CD4-positive, alpha-beta T cell treated with Interleukin-4 for 4 hours (primary cell): ENCODE results near the gene ACTR8.

Experiments used
- DNase-seq: peaks from one replicate; pipeline ENCODE4 v3.0.0-alpha.2; 2020

ACTR8 gene

DNA sequence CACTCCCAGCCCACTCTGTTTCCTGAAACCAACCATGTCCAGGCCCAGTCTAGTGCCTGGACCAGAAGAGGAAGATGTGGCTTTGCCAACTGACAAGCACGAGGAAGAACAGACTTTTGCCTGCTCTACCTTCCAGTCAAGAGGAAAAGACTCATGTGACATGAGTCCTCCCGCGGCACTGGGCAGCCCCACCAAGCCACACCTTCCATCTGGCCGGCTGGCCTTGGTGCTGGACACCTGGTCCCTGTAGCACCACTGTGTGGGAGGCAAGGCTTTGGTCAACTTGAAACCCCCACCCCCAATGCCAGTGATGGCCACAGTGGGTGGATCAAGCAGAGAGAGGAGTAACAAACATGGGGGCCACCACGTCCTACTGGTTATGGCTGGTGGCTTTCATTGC is 48.3 kb downstream of the ACTR8 start:
- no peak for DNase-seq

DNA sequence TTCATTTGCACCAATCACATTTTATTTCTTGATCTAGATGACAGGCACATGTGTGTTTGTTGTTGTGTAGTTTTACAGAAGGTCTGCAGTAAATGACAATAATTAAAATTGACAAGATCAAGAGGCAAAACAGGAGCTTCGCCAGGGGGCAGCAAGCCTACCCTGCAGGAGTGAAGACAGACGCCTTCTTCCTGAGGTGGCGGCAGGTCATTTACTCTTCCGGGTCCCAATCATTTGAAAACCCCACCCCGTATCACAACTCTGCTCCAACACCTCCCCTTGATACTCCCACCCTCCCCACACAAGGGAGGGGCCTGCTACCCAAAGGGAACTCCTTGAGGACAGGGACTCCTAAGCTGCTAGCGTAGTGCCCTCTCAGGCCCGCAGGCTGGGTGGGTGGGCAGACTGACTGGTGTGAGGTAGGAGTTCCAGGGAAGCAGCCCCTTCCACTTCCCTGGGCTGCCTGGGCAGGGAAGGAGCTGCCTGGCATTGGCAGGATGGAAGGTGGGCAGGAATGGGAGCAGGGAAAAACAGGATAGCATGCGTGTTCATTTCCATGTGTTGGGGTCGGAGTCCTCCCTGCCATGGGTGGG is 48.8 kb downstream of the ACTR8 start:
- DNase-seq, result no peak

DNA sequence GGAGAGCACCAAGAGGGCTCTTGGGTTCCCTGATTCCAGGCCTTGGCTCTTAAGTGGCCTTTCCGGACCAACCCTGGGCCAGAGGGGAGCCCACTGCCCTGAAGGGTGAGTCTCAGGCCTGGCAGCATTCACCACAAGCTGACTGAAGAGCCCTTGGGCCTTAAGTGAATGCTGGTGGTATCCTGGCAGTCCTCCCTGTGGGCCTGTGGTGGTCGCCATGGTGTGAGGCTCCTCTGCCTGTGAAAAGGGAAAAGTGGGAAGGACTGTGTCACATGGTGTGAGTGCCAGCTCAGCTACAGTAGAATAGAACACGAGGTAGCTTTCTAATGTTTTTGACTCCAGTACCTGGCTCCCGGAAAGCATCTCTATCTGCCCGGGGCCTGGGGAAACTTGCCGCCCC is 51.0 kb downstream of the ACTR8 start:
- no peak for DNase-seq

DNA sequence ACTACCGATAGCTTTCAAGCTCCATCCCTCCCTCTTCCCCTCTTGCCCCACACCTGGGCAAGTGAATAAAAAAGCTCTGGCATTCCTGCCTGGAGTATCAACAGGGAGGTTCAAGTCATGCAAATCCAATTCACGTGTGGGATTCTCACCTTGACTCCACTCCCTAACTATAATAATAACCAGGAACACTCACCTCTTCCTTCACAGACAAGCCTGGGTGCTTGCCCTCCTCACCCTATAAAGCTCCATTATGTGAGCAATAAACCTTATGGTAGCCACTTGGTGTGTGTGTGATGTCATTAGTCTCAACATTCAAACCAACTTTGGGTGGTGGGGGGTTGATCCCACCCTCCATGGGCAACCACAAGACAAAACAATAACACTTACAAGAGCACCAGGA is 52.3 kb downstream of the ACTR8 start:
- DNase-seq, result no peak

DNA sequence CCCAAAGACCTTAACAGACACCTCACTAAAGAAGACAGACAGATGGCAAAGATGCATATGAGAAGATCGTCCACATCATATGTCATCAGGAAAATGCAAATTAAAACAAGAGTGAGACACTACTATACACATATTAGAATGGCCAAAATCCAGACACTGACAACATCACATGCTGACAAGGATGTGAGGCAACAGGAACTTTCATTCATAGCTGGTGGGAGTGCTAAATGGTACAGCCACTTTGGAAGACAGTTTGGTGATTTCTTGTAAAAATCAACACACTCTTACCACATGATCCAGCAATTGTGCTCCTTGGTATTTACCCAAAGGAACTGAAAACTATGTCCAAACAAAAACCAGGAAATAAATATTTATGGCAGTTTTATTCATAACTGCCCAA is 53.4 kb downstream of the ACTR8 start:
- DNase-seq, result no peak

DNA sequence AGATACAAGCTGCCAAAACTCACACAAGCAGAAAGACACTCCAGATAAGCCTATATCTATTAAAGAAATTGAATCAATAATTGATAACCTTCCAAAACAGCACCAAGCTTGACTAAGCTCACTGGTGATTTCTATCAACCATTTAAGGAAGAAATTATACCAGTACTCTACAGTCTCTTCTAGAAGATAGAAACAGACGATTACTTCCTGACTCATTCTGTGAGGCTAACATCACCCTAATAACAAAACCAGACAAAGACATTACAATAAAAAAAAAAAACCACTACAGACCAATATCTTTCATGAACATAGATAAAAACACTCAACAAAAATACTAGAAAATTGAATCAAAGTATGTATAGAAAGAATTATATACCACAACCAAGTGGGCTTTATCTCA is 55.9 kb downstream of the ACTR8 start:
- DNase-seq, result no peak

DNA sequence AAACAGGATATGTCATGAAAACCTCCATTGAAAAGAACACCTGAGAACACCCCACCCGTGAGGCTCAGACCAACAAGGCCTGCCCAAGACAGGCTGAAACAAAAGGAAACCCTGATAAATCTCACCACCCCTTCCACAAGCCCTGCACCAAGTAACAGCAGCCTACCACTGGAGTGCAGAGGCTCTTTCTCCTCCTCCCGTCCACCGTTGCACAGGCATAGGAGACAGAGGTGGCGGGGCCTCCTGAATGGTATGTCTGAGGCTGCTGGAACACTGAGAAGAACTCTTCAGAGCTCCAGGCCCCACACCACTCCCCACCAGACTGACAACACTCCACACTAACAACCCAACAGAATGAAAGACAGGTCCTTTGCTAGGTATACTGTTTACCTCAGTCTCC is 57.2 kb downstream of the ACTR8 start:
- DNase-seq, result no peak

DNA sequence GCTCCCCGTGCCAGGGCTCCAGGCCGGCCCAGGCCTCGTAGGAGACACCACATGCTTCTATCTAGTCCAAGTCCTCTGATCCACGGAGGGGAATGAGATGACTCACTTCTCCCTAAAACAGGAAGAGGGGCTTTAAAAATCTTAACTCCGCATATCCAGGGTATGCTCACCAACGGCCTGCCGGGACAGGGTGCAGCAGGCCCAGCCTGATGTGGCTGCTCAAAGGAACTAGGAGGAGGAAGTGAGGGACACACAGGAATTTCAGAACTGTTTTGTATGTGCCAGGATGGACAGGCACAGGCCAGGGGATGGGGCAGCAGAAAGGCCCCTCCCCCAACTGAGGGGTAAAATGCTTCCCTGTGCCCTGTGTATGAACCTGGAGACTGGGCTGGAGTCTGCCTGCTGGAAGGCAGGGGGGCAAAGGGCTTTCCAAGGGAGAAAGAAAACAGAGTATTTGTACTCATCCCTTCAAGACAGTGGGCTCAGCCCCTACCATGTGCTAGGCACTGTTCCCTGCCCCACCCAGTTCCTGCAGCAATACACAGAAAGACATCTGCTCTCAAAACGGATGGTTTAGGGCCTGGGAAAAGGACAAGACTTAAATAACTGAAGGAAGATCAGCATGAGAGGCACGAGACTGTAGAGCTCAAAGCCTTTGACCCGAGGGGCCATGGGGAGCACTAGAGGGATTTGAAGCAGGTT is 57.8 kb downstream of the ACTR8 start:
- DNase-seq, result no peak

DNA sequence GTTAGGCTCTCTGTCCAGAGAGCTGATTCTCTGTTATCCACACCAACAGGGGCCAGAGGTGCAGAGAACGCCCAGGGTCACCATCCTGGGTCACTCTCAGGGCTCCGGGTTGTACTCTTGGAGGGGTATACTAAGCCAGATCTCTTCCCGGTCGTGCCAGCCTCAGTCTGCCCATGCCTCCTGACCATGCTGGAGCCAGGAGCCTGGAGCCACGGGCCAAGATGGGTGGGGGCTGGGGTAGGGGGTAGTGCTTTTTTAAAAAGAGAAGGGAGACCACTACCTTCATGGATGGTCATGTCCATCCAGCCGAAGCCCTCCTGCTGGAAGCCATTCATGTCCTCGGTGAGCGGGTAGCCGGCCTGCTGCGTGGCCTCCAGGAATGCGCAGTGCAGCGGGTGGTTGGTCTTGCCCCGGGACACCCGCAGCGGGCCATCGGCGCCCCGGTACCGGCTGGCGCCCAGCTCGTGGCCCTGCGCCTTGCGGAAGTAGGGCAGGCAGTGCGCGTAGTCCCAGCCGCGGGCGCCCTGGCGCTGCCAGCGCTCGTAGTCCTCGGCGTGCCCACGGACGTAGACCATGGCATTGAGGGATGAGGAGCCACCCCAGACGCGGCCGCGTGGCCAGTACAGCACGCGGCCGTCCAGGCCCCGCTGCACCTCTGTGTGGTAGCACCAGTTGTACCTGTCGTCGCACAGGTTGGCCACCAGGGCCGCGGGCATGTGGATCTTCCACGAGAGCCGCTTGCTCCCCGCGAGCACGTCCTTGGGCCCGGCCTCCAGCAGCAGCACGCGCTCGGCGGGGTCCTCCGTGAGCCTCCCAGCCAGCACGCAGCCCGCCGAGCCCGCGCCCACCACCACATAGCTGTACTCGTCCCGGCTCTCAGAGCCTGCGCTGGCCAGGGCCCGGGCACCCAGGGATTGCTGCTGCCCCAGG is 58.7 kb downstream of the ACTR8 start:
- DNase-seq, result no peak

DNA sequence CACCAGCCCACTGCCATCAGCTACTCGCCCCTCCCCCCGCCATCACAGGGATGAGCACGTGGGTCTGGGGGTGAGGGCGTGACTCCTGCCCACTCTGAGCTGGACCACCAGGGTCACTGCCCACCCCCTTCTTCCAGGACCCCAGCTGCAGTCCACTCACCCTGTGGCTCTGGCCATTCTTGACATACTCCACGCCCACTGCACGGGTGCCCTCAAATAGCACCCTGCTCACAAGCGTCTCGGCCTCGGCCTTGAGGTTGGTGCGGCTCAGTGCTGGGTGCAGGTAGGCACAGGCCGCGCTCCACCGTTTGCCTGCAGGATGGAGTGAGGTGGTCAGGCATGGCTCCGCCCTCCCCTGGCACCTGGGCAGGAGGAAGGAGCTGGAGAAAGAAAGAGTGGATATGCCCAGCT is 59.6 kb downstream of the ACTR8 start:
- DNase-seq, result no peak

DNA sequence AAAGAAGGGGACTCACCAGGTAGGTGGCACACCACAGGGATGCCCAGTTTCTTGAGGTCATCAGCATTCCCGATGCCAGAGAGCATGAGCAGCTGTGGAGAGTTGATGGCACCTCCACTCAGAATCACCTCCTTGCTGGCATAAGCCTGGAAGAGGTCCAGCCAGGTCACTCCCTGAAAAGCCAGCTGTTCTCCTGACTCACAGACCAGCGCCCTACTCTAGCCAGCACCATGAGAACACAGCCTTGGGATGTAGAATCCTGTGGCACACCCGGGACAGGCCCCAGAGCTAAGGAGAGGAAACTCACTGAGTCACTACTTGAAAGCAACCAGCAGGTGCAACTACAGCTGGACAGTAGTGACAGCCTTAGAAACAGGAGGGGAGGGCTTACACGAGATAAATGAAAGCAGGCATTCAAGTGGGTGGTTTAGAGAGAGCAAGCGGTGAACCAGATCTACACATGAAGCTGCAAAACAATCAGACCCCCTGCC is 60.3 kb downstream of the ACTR8 start:
- no peak for DNase-seq

DNA sequence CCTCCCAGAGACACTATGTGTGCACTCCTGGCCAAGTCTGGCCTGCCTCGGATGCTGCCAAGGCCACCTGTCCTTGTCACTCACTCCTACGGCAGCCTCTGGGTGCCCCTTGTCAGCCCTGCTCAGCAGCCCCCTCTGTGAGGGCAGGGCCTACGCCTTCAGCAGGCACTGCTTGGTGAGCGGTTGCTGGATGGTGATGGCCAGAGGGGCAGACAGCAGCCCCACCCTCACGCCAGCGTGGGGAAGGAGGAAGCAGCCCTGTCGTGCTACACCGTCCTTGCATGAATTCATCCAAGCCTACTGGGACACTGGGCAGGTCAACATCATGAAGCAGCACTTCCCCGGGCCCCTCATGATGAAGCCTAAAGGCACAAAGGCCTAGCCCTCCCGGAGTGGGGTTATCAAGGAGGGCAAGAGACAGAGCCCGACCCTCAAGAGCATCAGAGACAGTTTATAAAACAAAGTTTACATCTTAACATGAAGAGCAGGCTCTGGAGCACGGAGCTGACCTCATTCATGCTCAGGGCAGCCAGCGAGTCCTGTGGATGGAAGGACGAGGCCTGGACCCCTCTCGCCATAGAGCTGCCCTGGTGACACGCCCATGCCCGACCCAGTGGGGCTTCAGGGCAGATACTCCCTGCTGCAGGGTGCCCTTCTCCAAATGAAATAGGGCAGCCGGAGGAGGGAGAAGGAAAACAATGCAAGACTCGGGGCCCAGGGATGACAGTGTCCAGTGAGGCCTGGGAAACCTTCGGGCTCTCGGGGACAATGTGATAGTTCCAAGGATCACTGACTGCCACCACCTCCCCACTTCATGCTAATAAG is 61.0 kb downstream of the ACTR8 start:
- DNase-seq, result no peak

DNA sequence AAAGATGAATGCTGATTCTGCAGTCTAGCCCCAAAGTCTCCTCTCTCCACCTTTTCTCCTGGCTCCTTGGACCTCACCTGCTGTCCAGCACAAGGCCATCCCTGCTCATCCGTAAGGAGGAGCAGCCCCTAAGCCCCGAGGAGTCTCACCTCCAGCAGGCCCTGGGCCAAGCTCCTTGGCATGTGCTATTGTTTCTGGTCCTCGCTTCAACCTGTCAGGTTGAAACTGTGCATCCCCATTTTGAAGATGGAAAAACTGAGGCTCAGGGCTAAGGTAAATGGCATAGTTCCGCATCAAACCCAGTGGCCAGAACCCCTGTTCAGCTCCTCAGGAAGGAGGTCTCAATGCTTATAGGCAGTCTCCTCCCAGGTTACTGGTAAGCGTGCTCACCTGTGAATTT is 61.9 kb downstream of the ACTR8 start:
- no peak for DNase-seq

DNA sequence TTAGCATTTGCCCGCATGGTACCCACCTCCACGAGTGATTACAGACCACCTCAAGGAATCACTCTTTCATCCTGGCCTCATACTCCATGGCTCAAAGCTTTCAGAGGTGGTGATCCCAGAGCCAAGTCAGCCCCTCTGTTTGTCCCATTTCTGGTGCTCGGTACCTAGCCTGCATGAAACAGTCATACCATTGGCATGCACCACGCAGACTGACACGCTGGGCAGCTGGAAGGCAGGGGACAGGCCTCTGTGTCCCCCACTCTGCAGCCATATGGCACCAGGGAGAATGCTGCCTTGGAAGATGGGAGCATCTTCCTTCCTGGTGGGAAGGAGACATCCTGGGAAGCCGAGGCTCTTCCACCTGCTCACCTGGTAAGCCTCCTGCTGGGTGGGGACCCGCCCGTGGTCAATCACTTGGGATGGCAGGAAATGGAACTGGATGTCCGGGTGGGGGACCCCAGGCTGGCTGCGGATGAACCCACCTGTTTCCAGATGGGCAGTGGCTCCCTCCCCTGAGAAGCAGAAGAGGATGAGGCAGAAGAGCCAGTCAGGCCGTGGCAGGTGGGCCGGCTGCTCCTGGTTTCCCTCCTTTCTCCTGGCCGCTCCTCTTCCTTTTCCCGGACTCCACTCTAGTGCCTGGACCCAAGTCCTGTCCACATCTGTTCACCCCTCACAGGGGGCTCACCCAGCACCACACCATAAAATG is 62.6 kb downstream of the ACTR8 start:
- no peak for DNase-seq

DNA sequence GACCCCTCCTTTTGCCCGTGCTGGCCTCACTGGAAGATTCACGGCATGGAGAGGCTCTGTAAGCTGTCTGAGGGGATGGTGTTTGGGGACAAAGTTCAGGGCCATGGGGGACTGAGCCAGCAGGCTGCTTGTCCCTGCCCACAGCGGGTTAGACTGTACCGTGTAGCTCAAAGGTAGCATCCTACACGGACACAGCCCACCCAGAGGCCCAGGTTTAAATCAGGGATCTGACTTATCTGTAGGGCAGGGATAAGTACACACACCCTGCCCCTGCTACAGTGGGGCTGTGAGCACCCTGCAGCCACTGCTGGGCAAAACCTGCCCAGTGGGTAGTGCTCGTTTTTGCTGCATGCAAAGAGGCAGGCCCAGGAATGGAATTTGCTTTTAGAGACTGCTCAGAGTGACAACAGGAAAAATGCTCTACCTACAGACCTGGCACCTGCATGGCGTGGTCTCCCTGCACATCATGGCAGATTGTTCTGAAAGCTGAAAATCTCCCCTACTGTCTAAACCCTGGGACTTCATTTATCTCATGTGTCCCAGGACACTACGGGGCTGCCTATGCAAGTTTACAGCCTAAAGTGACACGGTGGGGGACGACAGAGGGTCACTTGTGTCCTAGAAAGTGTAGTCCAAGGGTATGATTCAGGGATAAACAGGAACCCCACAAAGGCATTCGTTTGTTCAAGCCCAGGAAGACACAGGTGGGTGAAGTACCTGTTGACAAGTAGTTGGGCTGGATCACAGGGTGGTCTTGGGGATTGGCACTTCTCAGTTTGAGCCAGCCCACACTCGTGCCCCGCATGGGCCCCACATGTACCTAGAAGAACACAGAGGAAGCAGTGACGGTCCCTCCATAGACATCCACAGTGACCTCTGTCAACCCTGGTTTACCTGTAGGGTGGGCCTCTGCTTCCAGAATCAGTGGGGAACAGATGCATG is 63.5 kb downstream of the ACTR8 start:
- no peak for DNase-seq

DNA sequence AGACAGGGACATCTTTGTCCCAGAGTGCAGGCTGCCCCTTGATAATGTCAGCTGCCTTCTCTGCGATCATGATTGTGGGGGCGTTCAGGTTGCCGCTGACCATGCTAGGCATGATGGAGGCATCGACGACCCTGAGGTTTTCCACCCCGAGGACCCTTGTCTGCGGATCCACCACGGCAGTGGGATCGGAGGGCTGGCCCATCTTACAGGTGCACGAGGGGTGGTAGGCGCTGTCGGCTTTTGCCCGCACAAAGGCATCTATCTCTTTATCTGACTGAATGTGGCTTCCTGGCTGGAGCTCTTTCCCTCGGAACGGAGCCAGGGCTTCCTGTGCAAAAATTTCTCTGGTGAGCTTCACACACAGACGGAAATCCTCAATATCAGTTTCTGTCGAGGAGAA is 64.1 kb downstream of the ACTR8 start:
- no peak for DNase-seq

DNA sequence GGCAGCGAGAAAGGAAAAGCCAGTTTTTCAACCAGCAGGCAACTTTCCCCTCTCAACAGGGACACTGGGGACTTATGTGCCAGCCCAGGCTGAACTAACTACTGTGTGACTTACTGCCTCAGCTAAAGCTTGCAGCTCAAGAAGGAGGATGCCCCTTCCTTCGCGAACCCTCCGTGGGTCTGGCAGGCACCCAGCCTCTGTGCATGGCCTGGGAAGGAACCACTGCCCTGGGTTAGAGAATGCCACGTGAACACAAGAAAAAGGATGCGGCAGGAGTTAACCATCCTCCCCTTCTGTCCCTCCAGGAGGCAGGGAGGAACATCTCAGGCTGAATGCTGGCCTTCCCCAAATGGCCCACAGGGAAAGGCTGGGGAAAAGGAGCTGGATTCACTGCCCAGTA is 64.7 kb downstream of the ACTR8 start:
- DNase-seq, result no peak
